SIG-M5 (cell line): Measurements from ENCODE around the gene SCP2.
"Not testable (repeated sequence)": the region's sequence is repeated elsewhere in the genome, so short reads cannot be mapped to it uniquely, and the experiment has no call there.

ENCODE experiments used
- DNase-seq: peaks from one replicate; lab custom pipeline; 2025; lab: John Stamatoyannopoulos, UW

SCP2 gene

DNA sequence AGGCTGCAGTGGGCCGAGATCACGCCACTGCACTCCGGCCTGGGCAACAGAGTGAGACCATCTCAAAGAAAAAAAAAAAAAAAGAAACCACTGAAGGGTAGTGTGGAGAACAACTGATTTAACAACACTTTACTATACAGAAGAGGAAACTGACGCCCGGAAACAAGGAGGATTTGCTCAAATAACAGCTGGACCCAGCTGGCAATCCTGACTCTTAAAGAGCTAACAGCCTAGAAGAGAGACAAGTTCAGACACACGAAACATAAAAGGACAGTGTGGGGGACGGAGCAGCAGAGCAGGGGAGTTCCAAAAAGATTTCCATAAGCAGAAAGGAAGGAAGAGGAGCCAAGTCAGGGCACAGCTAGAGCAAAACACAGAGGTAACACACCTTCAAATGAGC is 9.9 kb upstream of the SCP2 start:
- DNase-seq = no peak

DNA sequence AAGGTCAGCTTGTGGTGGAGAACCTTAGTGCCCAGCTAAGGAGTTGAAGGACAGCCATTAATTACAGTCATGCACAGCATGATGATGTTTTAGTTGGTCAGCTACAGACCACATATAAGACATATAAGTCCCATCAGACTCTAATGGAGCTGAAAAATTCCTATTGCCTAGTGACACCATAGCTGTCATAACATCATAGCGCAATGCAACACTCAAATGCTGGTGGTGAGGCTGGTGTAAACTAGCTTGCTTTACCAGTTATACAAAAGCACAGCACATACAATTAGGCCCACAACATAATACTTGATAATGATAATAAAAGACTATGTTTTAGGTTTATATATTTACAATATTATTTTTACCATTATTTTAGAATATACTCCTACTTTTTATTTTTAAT is 9.5 kb upstream of the SCP2 start:
- no peak for DNase-seq

DNA sequence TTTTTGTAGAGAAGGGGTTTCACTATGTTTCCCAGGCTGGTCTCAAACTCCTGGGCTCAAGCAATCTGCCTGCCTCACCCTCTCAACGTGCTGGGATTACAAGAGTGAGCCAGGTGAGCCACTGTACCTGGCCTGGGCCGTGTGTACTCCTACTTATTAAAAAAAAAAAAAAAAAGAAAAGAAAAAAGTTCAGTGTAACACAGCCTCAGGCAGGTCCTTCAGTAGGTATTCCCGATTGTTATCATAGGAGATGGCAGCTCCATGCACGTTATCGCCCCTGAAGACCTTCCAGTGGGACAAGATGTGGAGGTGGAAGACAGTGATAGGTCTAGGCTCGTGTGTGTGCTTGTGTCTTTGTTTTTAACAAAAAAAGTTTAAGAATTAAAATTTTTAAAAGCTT is 8.9 kb upstream of the SCP2 start:
- DNase-seq = no peak

DNA sequence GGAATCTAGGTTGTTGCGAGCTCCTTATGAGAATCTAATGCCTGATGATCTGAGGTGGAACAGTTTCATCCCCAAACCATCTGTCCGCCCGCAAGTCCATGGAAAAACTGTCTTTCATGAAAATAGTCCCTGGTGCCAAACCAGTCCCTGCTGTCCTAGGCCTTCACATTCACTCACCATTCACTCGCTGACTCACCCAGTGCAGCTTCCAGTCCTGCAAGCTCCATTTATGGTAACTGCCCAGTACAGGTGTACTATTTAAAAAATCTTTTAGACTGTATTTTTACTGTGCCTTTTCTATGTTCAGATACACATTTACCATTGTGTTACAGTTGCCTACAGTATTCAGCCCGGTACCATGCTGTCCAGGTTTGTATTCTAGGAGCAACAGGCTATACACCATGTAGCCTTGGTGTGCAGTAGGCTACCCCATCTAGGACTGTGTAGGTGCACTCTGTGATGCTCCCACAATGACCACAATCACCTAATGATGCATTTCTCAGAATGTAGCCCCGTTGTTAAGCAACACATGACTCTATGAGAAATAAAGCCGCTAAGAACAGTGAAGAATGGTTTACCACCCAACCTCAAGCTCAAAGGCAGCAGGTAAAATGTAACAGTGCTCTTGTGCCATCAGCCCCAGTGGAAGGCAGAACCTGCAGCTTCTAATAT is 7.9 kb upstream of the SCP2 start:
- no peak for DNase-seq

DNA sequence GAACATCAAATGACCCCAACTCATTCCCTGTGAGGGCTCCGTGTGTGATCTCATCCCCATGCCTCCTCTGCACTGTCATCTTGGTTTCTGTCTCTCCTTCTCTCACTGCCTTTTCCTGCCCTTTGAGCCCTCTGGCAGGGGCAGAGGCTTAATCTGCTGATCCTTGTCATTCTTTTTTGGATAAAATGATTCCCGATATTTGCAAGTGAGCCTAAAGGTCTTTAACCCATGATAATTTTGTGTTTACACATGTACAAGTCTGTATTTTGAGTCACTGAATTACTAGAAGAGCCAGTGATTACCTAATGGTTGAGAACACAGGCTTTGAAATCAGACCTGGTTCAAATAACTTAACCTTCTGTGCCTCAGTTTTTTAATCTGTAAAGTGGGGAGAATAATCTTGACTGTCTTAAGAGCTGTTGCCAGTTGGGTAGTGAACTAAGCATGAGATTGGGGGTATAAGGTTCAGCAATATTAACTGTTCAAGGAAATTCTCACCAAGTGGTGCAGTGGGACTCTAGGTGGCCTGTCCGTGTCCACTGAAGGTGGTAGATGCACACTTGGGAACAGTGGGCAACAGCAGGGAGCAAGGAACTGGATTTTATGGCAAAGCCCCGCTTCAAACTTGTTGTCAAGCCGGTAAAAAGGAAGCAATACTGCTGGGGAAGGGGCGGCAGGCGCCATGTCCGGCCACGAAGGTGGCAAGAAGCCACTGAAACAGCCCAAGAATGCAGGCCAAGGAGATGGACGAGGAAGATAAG is 7.2 kb upstream of the SCP2 start:
- DNase-seq = no peak

DNA sequence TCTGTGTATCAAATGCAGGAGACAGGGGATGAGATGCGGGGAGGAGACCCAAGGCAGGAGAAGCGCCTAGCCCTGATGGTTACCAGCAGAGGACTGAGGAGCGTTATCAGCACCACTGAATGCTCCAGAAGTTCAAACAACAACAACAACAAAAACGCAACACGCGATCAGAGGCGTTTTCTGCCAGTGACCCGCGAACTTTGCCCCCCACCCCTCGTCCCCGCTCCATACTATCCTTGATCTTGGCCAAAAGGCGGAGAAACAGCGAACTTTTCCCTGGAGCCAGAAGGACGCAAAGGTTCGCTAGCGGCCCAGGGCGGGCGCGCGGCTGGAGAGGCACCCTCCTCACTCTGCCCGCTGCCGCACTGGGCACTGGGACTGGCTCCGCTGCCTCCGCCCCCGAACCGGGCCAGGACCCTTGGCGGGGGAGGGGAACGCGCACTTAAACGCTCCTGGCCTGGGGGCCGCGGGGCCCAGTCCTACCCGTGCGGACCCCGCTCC is 6.2 kb upstream of the SCP2 start:
- no peak for DNase-seq

DNA sequence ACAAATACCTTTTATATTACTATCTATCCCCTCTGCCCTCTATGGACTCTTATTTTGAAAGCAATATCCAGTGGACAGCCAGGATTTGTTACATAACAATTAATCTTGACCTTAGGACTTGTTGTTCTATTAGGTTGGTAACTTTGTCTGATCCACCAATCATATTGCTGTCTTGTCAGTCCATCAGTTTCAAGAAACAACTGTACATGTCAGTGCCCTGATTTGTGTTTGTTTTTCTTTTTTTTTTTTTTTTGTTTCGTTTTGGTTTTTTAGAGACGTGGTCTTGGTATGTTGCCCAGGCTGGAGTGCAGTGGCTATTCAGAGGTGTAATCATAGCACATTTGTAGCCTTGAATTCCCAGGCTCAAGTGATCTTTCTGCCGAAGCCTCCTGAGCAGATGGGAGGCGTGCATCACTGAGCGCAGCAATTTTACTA is 1.5 kb upstream of the SCP2 start:
- no peak for DNase-seq

DNA sequence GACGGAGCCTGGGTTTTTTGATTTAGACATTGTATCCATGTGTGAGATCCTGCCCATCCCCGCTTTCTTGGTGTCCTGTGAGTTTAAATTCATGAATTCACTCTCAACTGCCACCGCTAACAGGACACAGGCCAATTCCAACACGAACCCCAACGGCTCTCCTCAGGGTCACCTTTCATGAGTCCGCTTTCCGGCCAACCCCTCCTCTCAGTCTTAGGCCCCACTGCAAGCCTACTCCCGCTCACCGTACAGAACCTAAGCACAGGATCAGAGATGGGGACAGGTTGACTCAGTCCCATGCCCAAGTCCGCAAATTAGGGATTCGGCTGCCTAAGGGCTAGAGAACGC is 238 bp upstream of the SCP2 start:
- DNase-seq = no peak

DNA sequence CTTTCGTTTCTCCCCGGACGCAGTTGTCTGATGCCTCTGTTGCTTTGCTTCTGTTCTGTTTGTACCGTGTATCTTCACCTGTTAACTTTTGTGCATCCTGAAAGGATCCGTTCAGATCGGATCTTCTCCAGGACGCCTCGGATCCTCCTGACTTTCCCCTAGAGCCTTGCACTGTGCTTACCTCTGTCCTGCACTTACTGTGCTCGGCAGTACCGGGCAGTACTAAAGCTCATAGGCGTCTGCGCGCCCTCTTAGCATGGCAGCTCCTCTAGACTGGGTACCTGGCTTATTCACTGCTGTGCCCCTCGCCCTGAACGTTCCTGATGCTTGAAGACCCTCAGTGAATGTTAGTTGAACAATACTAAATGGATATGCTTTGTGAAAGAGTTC is 934 bp downstream of the SCP2 start:
- no peak for DNase-seq

DNA sequence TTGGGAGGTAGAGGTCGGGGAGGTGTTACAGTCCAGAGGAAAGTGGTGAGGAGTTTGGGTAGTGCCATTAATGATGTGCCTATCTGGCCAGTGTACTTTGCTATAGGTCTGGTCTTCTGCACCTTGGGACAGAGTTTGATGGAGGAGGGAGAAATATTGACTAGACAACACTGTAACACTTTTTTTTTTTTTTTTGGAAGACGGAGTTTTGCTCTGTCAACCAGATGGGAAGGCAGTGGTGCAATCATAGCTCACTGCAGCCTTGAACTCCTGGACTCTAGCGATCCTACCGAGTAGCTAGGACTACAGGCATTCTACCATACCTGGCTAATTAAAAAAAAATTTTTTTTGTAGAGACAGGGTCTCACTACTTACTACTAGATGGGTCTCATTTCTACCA is 1.9 kb downstream of the SCP2 start:
- no peak for DNase-seq

DNA sequence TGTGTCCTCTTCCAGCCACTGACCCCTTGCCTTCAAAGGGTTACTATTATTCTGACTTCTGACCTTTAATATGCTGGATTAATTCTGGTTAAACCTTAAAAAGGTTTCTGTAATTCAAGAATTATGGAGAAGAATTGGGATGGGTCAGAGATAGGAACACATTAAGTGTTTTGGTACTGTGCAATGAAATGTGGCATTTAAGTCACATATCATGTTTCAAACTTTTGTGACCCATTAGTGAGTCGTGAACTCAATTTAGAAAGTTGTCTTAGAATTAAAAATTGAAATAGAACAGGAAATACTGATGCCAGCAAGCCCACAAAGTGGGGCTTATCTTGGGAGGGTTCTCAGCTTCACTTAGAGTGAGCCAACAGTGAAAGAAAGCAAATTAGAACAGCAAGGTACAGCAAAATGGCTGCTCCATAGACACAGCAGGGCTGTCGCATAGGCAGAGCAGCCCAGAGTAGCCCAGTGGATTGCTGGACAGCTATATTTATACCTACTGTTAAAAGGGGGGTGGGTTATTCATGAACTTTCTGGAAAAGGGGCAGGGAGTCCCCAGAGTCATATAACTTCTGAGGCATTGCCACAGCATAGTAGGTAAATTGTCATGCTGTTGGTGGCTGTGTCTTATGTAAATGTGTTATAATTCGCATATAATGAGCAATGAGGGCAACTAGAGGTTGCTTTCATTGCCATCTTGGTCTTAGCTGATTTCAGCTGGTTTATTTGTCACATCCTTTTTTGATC is 10.5 kb downstream of the SCP2 start:
- no peak for DNase-seq

DNA sequence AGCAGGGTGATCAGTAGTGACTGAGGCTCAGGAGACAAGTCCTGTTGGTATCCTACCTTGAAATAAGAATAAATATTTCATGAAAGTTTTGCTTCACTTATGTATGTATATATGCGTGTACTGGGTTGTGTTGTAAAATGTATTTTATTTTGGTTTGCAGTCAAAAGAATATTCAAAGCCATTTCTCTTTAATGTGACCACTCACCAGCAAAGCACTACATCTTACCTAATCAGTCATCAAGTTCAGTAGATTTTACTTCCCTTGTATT is 11.0 kb downstream of the SCP2 start:
- no peak for DNase-seq

DNA sequence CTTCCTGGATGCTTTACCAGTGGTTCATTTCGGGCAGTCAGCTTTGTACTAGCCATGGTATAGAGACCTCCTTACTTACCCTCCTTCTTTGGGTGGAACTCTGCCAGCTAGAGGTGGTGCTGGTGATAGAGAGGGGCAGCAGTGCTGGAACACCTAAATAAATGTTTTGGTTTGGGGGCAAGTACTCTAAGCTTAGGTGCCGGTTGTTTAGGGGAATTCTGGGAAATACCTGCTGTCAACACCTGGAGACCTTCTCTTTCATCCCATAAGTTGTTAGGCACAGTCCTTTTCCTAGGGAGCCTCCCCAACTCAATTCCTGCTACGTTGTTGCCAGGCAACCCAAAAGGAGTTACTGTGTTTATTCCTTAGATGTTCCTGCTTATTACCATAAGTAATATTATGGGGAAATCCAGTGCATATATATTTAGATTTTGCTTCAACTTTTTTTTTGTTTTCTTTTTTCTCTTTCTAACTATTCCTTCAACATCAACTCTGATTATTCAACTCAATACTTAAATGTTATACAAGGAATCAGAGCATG is 16.9 kb downstream of the SCP2 start:
- DNase-seq = no peak

DNA sequence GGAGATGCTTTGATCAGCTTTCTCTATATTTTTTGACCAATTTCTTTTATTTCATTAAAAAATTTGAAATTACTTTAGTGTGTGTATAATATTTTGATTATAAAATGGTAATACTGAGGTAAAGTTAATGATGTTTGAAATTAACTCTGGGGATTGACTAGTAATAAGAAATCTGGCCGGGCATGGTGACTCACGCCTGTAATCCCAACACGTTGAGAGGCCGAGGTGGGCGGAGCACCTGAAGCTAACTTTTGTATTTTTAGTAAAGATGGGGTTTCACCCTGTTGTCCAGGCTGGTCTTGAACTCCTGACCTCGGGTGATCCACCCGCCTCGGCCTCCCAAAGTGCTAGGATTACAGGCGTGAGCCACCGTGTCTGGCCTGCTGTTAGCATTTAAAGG is 17.5 kb downstream of the SCP2 start:
- DNase-seq = no peak

DNA sequence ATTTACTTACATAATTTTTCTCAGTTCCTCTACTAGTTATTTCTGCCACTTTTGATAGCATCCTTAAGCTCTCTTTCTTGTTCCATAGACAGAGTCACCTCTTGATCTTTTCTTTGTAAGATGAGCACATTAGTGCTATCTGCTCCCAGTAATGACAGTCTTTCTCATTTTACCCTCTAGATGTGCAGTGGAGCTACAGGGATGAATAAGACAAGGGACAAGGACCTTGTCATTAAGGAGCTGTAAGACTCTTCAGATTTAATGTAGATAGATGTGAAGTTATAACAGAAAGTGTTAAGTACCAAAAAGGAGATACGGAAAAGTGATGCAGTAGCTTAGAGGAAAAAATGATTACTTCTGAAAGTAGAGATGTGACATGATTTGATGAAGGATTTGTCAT is 20.4 kb downstream of the SCP2 start:
- DNase-seq = no peak

DNA sequence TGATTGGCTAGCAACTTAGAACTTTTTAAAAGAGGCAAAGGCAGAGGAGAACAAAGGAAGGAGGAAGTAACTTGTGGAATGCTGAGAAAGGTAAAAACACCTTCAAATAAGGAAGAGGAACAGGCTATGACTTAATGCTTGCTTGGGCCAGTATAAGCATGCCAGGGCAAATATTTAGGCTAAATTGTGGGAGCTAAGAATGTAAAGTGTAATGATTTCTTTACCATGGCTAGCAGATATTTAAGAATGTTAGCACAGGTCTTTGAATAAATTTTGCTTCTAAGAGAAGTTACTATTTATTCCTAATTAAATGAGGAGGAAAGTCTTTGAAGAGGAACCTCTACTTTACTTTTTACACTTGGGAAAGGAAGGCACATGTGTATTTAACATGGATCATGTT is 22.5 kb downstream of the SCP2 start:
- DNase-seq = not testable (repeated sequence)

DNA sequence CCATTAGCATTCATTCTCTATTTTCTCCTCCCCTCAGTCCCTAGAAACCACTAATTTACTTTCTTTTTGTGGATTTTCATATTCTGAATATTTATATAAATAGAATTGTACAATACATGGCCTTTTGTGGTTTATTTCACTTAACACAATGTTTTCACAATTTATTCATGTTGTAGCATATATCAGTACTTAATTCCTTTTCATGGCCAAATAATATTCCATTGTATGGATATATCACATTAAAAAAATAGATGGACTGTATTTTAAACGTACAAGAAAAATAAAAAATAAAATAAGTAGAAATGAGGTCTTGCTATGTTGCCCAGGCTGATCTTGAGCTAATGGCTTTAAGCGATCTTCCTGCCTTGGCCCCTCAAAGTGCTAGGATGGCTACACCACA is 25.0 kb downstream of the SCP2 start:
- DNase-seq = no peak

DNA sequence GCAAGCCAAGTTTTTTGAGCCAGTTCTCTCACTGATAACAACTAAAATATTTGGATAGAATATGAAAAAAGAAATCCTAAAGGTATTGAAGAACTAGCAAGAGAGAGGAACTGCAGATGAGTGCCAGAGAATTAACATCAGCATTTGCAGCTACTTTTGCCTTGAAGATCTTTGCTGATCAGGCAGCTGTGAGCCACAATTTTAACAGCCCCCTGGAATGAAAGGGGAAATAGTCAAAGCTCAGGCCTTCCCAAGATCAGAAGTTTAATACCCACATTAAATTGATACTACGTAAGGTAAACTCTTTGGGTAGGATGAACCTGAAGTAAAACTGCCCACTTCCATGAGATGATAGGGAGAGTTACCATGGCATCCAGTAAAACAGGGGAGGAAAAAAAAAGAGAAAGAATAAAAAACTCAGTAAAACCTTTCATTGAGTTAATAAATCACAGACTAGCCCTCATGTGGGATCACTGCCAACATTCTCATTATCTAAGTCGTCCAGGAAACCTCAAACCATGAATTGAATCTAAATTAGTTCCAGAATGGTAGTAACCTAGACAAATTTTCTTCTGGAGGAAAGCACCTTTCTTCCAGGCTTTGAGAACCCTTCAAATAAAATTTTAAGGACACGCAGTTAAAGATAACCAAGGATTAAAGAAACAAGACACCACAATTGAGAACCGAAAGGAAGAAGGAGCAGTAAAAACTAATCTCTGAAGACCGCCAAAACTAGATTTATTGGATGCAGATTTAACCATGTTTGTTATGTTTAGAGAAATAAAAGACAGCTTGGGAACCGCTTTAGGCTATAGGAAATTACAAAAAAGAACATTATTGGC is 28.3 kb downstream of the SCP2 start:
- no peak for DNase-seq

DNA sequence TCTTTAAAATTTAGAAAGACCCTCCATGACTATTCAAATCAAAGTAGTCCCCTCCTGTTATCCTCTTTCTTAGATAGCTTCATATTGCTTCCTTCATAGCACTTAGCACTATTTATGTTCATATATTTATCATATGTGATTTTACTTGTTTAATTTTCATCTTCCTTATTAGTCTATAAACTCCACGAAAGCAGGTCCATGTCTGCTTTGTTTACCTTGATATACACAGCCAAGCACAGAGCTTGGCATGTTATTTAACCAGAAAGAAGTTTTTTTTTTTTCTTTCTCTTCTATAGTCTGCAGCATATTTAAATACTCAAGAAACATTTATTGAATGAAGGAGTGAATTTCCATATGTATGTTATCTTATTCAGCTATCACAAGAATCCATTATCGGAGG is 36.0 kb downstream of the SCP2 start:
- no peak for DNase-seq

DNA sequence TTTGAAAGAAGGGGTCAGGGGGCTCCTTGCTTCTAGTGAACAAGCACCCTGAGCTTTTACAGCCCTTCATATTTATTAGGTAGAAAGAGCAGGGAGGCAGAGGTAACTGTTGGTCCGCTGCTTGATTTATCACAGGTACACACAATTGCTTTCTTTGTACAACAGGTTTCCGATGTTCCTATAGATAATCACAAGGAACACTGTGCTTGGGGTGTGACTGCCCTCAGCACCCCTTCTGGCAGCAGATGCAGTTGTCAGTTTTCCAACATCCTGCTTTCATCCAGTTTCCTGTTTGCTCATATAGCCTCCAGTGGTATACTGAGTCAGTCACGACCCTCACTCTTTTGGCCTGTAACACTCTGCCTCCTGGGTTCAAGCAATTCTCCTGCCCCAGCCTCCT is 40.6 kb downstream of the SCP2 start:
- no peak for DNase-seq

DNA sequence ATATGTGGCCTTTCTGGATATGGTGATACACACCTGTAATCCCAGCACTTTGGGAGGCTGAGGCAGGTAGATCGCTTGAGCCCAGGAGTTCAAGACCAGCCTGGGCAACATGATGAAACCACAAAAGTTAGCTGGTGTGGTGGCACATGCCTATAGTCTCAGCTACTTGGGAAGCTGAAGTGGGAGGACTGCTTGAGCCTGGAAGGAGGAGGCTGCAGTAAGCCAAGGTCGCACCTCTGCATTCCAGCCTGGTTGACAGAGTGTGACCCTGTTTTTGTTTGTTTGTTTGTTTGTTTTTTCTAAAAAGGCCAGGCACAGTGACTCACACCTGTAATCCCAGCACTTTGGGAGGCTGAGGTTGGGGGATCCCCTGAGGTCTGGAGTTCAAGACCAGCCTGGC is 42.2 kb downstream of the SCP2 start:
- not testable (repeated sequence) for DNase-seq

DNA sequence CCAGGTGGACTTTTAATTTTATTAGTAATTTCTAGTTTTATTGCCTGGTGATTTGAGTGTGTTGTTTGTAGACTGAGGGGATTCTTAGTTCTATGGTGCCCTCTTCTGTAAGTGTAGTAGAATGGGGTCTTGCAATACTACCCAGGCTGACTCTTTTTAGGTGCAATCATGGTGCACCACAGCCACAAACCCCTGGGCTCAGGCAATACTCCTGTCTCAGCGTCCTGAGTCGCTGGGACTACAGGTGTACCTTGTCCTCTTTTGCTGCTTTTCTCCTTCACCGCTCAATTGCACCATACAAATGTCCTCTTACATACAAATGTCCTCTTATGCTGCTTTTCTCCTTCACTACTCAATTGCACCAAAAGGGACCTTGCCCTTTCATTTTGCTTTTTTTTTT is 43.1 kb downstream of the SCP2 start:
- DNase-seq = no peak
